ENCODE results near the gene SLC41A3.
"Not testable (repeated sequence)": the region's sequence is repeated elsewhere in the genome, so short reads cannot be mapped to it uniquely, and the experiment has no call there.

SLC41A3 gene

GRCh38 chr3:126098391-126098858 lies 14.5 kb upstream of the SLC41A3 start:
- H3K27ac ChIP-seq = no peak overlapping the region
- TF ChIP-seq CTCF (conservative IDR thresholded peaks at IDR 0.05) = no peak

- TF ChIP-seq CTCF (conservative IDR thresholded peaks at IDR 0.05) = no peak
- H3K27ac ChIP-seq = no peak overlapping the region
Observed at GRCh38 chr3:126097801-126098200, 13.9 kb upstream of the SLC41A3 start.

GRCh38 chr3:126096274-126096673 lies 12.3 kb upstream of the SLC41A3 start:
- H3K27ac ChIP-seq = not testable (repeated sequence)

GRCh38 chr3:126092128-126092527 lies 8.2 kb upstream of the SLC41A3 start:
- H3K27ac ChIP-seq = not testable (repeated sequence)

GRCh38 chr3:126087552-126088175 lies 3.7 kb upstream of the SLC41A3 start:
- H3K27ac ChIP-seq = no peak overlapping the region
- TF ChIP-seq CTCF (conservative IDR thresholded peaks at IDR 0.05) = no peak

- TF ChIP-seq CTCF (conservative IDR thresholded peaks at IDR 0.05) = no peak
- H3K27ac ChIP-seq = no peak overlapping the region
Observed at GRCh38 chr3:126085841-126086240, 1.9 kb upstream of the SLC41A3 start.

- no peak for TF ChIP-seq CTCF (conservative IDR thresholded peaks at IDR 0.05)
- peak overlapping the region; percentile 78; the same call in 1 of the 2 replicates for H3K27ac ChIP-seq
Observed at GRCh38 chr3:126085276-126085675, 1.4 kb upstream of the SLC41A3 start.

- H3K27ac ChIP-seq = peak overlapping the region; percentile 78
Observed at GRCh38 chr3:126084768-126085180, 850 bp upstream of the SLC41A3 start.

More at GRCh38 chr3:126084768-126085180, 850 bp upstream of the SLC41A3 start:
- no peak for TF ChIP-seq CTCF (conservative IDR thresholded peaks at IDR 0.05)
